ENCODE results near the gene STAT5B. TPM values are rescaled to one million over a fixed set of nuclear protein-coding genes. Genes with fewer than 3 reads are reported as not detected.

The STAT5B gene
- total RNA-seq, 1 experiment from 2014 or later, result 102 TPM

DNA sequence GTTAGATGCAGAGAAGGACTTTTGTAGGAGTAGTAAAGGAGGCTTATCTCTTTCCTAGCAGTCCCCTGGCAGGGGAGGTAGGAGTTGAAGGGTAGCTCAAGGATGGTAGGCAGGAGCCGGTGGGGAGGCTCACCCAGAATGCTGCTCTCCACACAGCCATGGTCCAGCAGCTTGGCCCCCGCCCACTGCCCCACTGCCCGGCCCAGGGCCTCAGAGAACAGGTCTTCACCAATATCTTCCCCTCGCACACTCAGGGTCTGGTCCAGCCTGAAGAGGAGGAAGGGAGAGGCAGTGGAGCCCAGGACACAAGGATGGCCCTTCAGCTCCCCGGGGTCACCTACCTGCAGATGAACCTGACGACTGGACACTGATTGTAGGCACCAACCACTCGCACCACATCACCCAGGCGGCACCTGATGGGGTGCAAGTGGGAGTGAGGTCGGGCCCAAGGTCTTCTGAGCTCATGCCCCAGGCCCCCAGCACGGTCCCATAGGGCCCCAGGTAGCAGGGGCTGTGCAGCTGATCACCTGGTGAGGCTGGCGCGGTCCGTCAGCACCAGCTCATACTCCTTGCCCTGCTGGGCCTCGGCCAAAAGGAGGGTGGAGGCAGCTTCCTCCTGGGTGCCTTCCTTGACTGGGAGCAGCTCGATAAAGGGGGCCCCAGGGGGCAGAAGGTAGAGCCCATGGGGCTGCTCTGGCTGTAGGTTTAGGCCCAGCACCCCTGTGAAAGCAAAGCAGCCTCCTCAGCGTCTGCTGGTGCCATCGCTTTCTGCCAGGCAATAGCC lies 85.5 kb downstream of the STAT5B start:
- no peak for TF ChIP-seq SIN3A (IDR thresholded peaks at IDR 0.05; ENCODE audit: borderline replicate concordance, insufficient read depth, low read depth, low read length)
- TF ChIP-seq, protein P1, sequence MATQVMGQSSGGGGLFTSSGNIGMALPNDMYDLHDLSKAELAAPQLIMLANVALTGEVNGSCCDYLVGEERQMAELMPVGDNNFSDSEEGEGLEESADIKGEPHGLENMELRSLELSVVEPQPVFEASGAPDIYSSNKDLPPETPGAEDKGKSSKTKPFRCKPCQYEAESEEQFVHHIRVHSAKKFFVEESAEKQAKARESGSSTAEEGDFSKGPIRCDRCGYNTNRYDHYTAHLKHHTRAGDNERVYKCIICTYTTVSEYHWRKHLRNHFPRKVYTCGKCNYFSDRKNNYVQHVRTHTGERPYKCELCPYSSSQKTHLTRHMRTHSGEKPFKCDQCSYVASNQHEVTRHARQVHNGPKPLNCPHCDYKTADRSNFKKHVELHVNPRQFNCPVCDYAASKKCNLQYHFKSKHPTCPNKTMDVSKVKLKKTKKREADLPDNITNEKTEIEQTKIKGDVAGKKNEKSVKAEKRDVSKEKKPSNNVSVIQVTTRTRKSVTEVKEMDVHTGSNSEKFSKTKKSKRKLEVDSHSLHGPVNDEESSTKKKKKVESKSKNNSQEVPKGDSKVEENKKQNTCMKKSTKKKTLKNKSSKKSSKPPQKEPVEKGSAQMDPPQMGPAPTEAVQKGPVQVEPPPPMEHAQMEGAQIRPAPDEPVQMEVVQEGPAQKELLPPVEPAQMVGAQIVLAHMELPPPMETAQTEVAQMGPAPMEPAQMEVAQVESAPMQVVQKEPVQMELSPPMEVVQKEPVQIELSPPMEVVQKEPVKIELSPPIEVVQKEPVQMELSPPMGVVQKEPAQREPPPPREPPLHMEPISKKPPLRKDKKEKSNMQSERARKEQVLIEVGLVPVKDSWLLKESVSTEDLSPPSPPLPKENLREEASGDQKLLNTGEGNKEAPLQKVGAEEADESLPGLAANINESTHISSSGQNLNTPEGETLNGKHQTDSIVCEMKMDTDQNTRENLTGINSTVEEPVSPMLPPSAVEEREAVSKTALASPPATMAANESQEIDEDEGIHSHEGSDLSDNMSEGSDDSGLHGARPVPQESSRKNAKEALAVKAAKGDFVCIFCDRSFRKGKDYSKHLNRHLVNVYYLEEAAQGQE (IDR thresholded peaks at IDR 0.05; ENCODE audit: insufficient read depth in 1 of 2, low read depth in 2 of 2, low read length in 1 of 2), result no peak
- no peak for TF ChIP-seq TCF7L2 (IDR thresholded peaks at IDR 0.05; ENCODE audit: low read depth, low read length)
- TF ChIP-seq POLR2AphosphoS5 (IDR thresholded peaks at IDR 0.05; ENCODE audit: low read depth, low read length), result no peak
- TF ChIP-seq, protein P2, sequence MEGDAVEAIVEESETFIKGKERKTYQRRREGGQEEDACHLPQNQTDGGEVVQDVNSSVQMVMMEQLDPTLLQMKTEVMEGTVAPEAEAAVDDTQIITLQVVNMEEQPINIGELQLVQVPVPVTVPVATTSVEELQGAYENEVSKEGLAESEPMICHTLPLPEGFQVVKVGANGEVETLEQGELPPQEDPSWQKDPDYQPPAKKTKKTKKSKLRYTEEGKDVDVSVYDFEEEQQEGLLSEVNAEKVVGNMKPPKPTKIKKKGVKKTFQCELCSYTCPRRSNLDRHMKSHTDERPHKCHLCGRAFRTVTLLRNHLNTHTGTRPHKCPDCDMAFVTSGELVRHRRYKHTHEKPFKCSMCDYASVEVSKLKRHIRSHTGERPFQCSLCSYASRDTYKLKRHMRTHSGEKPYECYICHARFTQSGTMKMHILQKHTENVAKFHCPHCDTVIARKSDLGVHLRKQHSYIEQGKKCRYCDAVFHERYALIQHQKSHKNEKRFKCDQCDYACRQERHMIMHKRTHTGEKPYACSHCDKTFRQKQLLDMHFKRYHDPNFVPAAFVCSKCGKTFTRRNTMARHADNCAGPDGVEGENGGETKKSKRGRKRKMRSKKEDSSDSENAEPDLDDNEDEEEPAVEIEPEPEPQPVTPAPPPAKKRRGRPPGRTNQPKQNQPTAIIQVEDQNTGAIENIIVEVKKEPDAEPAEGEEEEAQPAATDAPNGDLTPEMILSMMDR (IDR thresholded peaks at IDR 0.05), result no peak
- DNase-seq (ENCODE audit: low read depth, low spot score), result no peak
- CTCF ChIA-PET, result interaction anchor here (0.6 kb wide), 1 partner anchor 88 kb away, joined by 3 read pairs; no protein-coding TSS in a partner anchor
- BruUV-seq (replicated peaks), result no TSS peak
- Histone ChIP-seq H3K27ac (ENCODE audit: low read length) (no peak overlapping the region), H3K4me1 (ENCODE audit: control insufficient read depth, insufficient read depth, low read length) (no peaks in the 10 kb centered on the region), H3K9me3 (ENCODE audit: control insufficient read depth, insufficient read depth, low read depth, low read length) (no peaks in the 10 kb centered on the region), H3K4me3 (ENCODE audit: low read depth in 2 of 2, low read length in 2 of 2) (no peak overlapping the region), H3K36me3 (ENCODE audit: control insufficient read depth, insufficient read depth, low read length) (no peaks in the 10 kb centered on the region), H3K27me3 (ENCODE audit: control insufficient read depth, insufficient read depth, low read length) (no peaks in the 10 kb centered on the region)
- POLR2A ChIA-PET, result interaction anchor here (0.6 kb wide), 1 partner anchor 60 kb away, joined by 3 read pairs; no protein-coding TSS in a partner anchor
- intact Hi-C loops (cut with micrococcal nuclease; ENCODE audit: unreplicated experiment) (no loop called here), in situ Hi-C loops (cut with HindIII; ENCODE audit: low pct_unique_long_range_greater_than_20kb, low sequenced_read_pairs) (no loop called here)
- ATAC-seq, result no peak

DNA sequence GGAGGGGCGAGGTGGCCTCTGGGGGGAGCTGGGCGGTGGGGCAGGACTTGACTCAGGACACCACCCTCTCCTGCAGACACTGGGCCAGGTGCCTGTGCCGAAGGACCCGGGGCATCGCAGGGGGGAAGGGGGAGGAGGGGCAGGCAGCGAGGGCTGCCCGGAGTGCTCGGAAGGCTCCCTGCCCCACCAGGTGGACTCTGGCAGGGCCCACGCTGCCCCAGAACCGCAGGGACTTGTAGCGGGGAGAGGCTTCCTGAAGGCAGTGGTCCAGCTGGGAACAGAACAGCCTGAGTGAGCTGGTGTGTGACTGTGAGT lies 86.6 kb downstream of the STAT5B start:
- no peaks in the 10 kb centered on the region for H3K36me3 ChIP-seq (ENCODE audit: control insufficient read depth, insufficient read depth, low read length)
- no peak overlapping the region for H3K4me3 ChIP-seq (ENCODE audit: low read depth in 2 of 2, low read length in 2 of 2)
- POLR2A ChIA-PET, result no interaction called here
- H3K9me3 ChIP-seq (ENCODE audit: control insufficient read depth, insufficient read depth, low read depth, low read length), result no peaks in the 10 kb centered on the region
- BruUV-seq (replicated peaks), result no TSS peak
- no peaks in the 10 kb centered on the region for H3K27me3 ChIP-seq (ENCODE audit: control insufficient read depth, insufficient read depth, low read length)
- TF ChIP-seq TCF7L2 (IDR thresholded peaks at IDR 0.05; ENCODE audit: low read depth, low read length) (no peak), SIN3A (IDR thresholded peaks at IDR 0.05; ENCODE audit: borderline replicate concordance, insufficient read depth, low read depth, low read length) (no peak), POLR2AphosphoS5 (IDR thresholded peaks at IDR 0.05; ENCODE audit: low read depth, low read length) (no peak)
- TF ChIP-seq, protein P1 (IDR thresholded peaks at IDR 0.05; ENCODE audit: insufficient read depth in 1 of 2, low read depth in 2 of 2, low read length in 1 of 2), result no peak
- TF ChIP-seq, protein P2 (IDR thresholded peaks at IDR 0.05), result no peak
- no peak overlapping the region for H3K27ac ChIP-seq (ENCODE audit: low read length)
- CTCF ChIA-PET, result no interaction called here
- no peak for ATAC-seq
- in situ Hi-C loops (cut with HindIII; ENCODE audit: low pct_unique_long_range_greater_than_20kb, low sequenced_read_pairs) (no loop called here), intact Hi-C loops (cut with micrococcal nuclease; ENCODE audit: unreplicated experiment) (no loop called here)
- H3K4me1 ChIP-seq (ENCODE audit: control insufficient read depth, insufficient read depth, low read length), result peaks cover 5% of the 10 kb centered on the region
- DNase-seq (ENCODE audit: low read depth, low spot score), result no peak
